ENCODE data around the gene COBL. TPM values are rescaled to one million over a fixed set of nuclear protein-coding genes. Genes with fewer than 3 reads are reported as not detected.

The COBL gene
- total RNA-seq, 2 experiments from 2014 or later = not detected

GRCh38 chr7:51324206-51324898 lies 7.7 kb upstream of the COBL start:
- no peak overlapping the region for H3K4me3 Mint-ChIP-seq
- no peaks in the 10 kb centered on the region for H3K36me3 Mint-ChIP-seq (ENCODE audit: low read depth)
- H3K27me3 Mint-ChIP-seq (ENCODE audit: low read depth) = peaks cover 7% of the 10 kb centered on the region
- no peak overlapping the region for H3K27ac Mint-ChIP-seq
- H3K4me1 Mint-ChIP-seq (ENCODE audit: low read depth) = no peaks in the 10 kb centered on the region
- intact Hi-C loops (cut with micrococcal nuclease) = no loop called here
- CTCF ChIA-PET = interaction anchor here (0.7 kb wide), 1 partner anchor 162 kb away, joined by 3 read pairs; no protein-coding TSS in a partner anchor
- no peaks in the 10 kb centered on the region for H3K9me3 Mint-ChIP-seq
- DNase-seq = no peak

GRCh38 chr7:51321961-51322515 lies 5.4 kb upstream of the COBL start:
- Mint-ChIP-seq H3K4me1 (ENCODE audit: low read depth) (peaks cover 2% of the 10 kb centered on the region), H3K36me3 (ENCODE audit: low read depth) (no peaks in the 10 kb centered on the region), H3K27me3 (ENCODE audit: low read depth) (peaks cover 19% of the 10 kb centered on the region), H3K9me3 (no peaks in the 10 kb centered on the region), H3K27ac (no peak overlapping the region), H3K4me3 (no peak overlapping the region)
- intact Hi-C loops (cut with micrococcal nuclease) = no loop called here
- no peak for DNase-seq
- CTCF ChIA-PET = no interaction called here

- H3K36me3 Mint-ChIP-seq (ENCODE audit: low read depth) = no peaks in the 10 kb centered on the region
- no peak overlapping the region for H3K27ac Mint-ChIP-seq
- no peak for DNase-seq
- no peak overlapping the region for H3K4me3 Mint-ChIP-seq
- intact Hi-C loops (cut with micrococcal nuclease) = no loop called here
- H3K9me3 Mint-ChIP-seq = no peaks in the 10 kb centered on the region
- H3K4me1 Mint-ChIP-seq (ENCODE audit: low read depth) = peaks cover 7% of the 10 kb centered on the region
- CTCF ChIA-PET = no interaction called here
- peaks cover 32% of the 10 kb centered on the region for H3K27me3 Mint-ChIP-seq (ENCODE audit: low read depth)
Measured at GRCh38 chr7:51318886-51319579, 2.4 kb upstream of the COBL start.

GRCh38 chr7:51318001-51318400 lies 1.4 kb upstream of the COBL start:
- no peaks in the 10 kb centered on the region for H3K9me3 Mint-ChIP-seq
- no peaks in the 10 kb centered on the region for H3K36me3 Mint-ChIP-seq (ENCODE audit: low read depth)
- CTCF ChIA-PET = interaction anchor here (0.5 kb wide), 1 partner anchor 55 kb away, joined by 6 read pairs; no protein-coding TSS in a partner anchor
- no peak overlapping the region for H3K4me3 Mint-ChIP-seq
- intact Hi-C loops (cut with micrococcal nuclease) = no loop called here
- peaks cover 7% of the 10 kb centered on the region for H3K4me1 Mint-ChIP-seq (ENCODE audit: low read depth)
- H3K27ac Mint-ChIP-seq = no peak overlapping the region
- peaks cover 37% of the 10 kb centered on the region for H3K27me3 Mint-ChIP-seq (ENCODE audit: low read depth)
- DNase-seq = no peak

- H3K27me3 Mint-ChIP-seq (ENCODE audit: low read depth) = peaks cover 37% of the 10 kb centered on the region
- no peak overlapping the region for H3K4me3 Mint-ChIP-seq
- H3K36me3 Mint-ChIP-seq (ENCODE audit: low read depth) = no peaks in the 10 kb centered on the region
- peaks cover 7% of the 10 kb centered on the region for H3K4me1 Mint-ChIP-seq (ENCODE audit: low read depth)
- intact Hi-C loops (cut with micrococcal nuclease) = no loop called here
- H3K9me3 Mint-ChIP-seq = no peaks in the 10 kb centered on the region
- no peak overlapping the region for H3K27ac Mint-ChIP-seq
- no peak for DNase-seq
- CTCF ChIA-PET = no interaction called here
Measured at GRCh38 chr7:51317582-51317910, 937 bp upstream of the COBL start.

- H3K27ac Mint-ChIP-seq = no peak overlapping the region
- DNase-seq = no peak
- intact Hi-C loops (cut with micrococcal nuclease) = no loop called here
- H3K4me1 Mint-ChIP-seq (ENCODE audit: low read depth) = peaks cover 7% of the 10 kb centered on the region
- CTCF ChIA-PET = no interaction called here
- peaks cover 40% of the 10 kb centered on the region for H3K27me3 Mint-ChIP-seq (ENCODE audit: low read depth)
- no peaks in the 10 kb centered on the region for H3K9me3 Mint-ChIP-seq
- peak overlapping the region; percentile 15 for H3K4me3 Mint-ChIP-seq
- H3K36me3 Mint-ChIP-seq (ENCODE audit: low read depth) = no peaks in the 10 kb centered on the region
Measured at GRCh38 chr7:51316262-51316665, 345 bp downstream of the COBL start.

GRCh38 chr7:51315393-51316261 lies 982 bp downstream of the COBL start:
- peak overlapping the region; percentile 34 for H3K4me3 Mint-ChIP-seq
- no peaks in the 10 kb centered on the region for H3K9me3 Mint-ChIP-seq
- peaks cover 7% of the 10 kb centered on the region for H3K4me1 Mint-ChIP-seq (ENCODE audit: low read depth)
- intact Hi-C loops (cut with micrococcal nuclease) = no loop called here
- peaks cover 40% of the 10 kb centered on the region for H3K27me3 Mint-ChIP-seq (ENCODE audit: low read depth)
- no peaks in the 10 kb centered on the region for H3K36me3 Mint-ChIP-seq (ENCODE audit: low read depth)
- CTCF ChIA-PET = no interaction called here
- DNase-seq = no peak
- no peak overlapping the region for H3K27ac Mint-ChIP-seq

- Mint-ChIP-seq H3K4me1 (ENCODE audit: low read depth) (peaks cover 7% of the 10 kb centered on the region), H3K4me3 (no peak overlapping the region), H3K36me3 (ENCODE audit: low read depth) (no peaks in the 10 kb centered on the region), H3K9me3 (no peaks in the 10 kb centered on the region), H3K27ac (no peak overlapping the region), H3K27me3 (ENCODE audit: low read depth) (peaks cover 40% of the 10 kb centered on the region)
- no peak for DNase-seq
- CTCF ChIA-PET = no interaction called here
- intact Hi-C loops (cut with micrococcal nuclease) = no loop called here
Measured at GRCh38 chr7:51314726-51315125, 1.9 kb downstream of the COBL start.

- H3K27me3 Mint-ChIP-seq (ENCODE audit: low read depth) = peaks cover 36% of the 10 kb centered on the region
- peaks cover 7% of the 10 kb centered on the region for H3K4me1 Mint-ChIP-seq (ENCODE audit: low read depth)
- intact Hi-C loops (cut with micrococcal nuclease) = no loop called here
- CTCF ChIA-PET = no interaction called here
- no peak for DNase-seq
- H3K36me3 Mint-ChIP-seq (ENCODE audit: low read depth) = no peaks in the 10 kb centered on the region
- no peak overlapping the region for H3K4me3 Mint-ChIP-seq
- no peaks in the 10 kb centered on the region for H3K9me3 Mint-ChIP-seq
- H3K27ac Mint-ChIP-seq = no peak overlapping the region
Measured at GRCh38 chr7:51313738-51314425, 2.7 kb downstream of the COBL start.

- DNase-seq = no peak
- Mint-ChIP-seq H3K27ac (no peak overlapping the region), H3K4me3 (no peak overlapping the region), H3K4me1 (ENCODE audit: low read depth) (peaks cover 7% of the 10 kb centered on the region), H3K27me3 (ENCODE audit: low read depth) (peaks cover 34% of the 10 kb centered on the region), H3K36me3 (ENCODE audit: low read depth) (no peaks in the 10 kb centered on the region), H3K9me3 (no peaks in the 10 kb centered on the region)
- intact Hi-C loops (cut with micrococcal nuclease) = no loop called here
- CTCF ChIA-PET = no interaction called here
Measured at GRCh38 chr7:51312951-51313737, 3.5 kb downstream of the COBL start.

- intact Hi-C loops (cut with micrococcal nuclease) = no loop called here
- no peak overlapping the region for H3K27ac Mint-ChIP-seq
- H3K27me3 Mint-ChIP-seq (ENCODE audit: low read depth) = peaks cover 24% of the 10 kb centered on the region
- no peak overlapping the region for H3K4me3 Mint-ChIP-seq
- DNase-seq = no peak
- H3K9me3 Mint-ChIP-seq = no peaks in the 10 kb centered on the region
- peaks cover 5% of the 10 kb centered on the region for H3K4me1 Mint-ChIP-seq (ENCODE audit: low read depth)
- H3K36me3 Mint-ChIP-seq (ENCODE audit: low read depth) = no peaks in the 10 kb centered on the region
- CTCF ChIA-PET = no interaction called here
Measured at GRCh38 chr7:51311166-51311565, 5.4 kb downstream of the COBL start.
